Stomach (tissue), 4 donors: Measurements from ENCODE around the gene TRAK1.

ENCODE experiments used
- EP300 ChIP-seq: sonication (generic); formaldehyde crosslinking; IDR thresholded peaks from one replicate; pipeline ENCODE4 v1.6.1; 2017; ENCODE audit warnings: antibody characterized with exemption
- POLR2A ChIP-seq, 4 donors: fragments of 450-650 bp; IDR thresholded peaks; one replicate each; pipeline ENCODE4 v1.6.1; 2016; ENCODE audit warnings: antibody characterized with exemption in 4 of 4, control low read depth in 2 of 4, mild to moderate bottlenecking in 1 of 4, moderate library complexity in 1 of 4
- POLR2AphosphoS5 ChIP-seq, 3 donors: sonication (generic); formaldehyde crosslinking; IDR thresholded peaks; one replicate each; pipeline ENCODE4 v1.6.1; 2016; ENCODE audit warnings: antibody characterized with exemption in 3 of 3
- TF ChIP-seq, protein P1 (sequence below), 7 experiments: fragments of 450-650 bp in 4 of 7; fragments of 200-600 bp in 3 of 7; sonication (generic) in 3 of 7; IDR thresholded peaks; one replicate each; pipeline ENCODE4 v1.5.1; 2016 to 2019; ENCODE audit warnings: antibody characterized with exemption in 7 of 7, control low read depth in 2 of 7, mild to moderate bottlenecking in 1 of 7

DNA sequence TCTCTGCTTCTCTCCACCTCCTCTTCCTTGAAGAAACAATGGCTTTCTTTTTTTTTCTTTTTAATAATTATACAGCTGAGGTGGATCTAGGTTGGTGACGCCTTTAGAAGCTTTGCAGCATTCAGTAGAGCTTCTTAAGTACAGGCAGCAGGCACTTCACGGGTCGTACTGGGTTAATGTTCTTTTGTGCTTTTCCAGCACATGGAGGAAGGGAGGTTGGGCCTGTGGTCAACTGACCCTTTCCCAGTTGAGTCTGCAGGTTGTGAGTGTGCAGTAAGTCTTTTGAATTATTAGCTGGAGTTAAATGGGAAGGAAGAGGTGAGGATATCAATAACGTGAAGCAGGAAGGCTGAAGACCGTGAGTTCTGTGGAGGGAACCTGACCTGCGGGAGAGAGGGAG is 7.0 kb downstream of the TRAK1 start:
- TF ChIP-seq, protein P1, sequence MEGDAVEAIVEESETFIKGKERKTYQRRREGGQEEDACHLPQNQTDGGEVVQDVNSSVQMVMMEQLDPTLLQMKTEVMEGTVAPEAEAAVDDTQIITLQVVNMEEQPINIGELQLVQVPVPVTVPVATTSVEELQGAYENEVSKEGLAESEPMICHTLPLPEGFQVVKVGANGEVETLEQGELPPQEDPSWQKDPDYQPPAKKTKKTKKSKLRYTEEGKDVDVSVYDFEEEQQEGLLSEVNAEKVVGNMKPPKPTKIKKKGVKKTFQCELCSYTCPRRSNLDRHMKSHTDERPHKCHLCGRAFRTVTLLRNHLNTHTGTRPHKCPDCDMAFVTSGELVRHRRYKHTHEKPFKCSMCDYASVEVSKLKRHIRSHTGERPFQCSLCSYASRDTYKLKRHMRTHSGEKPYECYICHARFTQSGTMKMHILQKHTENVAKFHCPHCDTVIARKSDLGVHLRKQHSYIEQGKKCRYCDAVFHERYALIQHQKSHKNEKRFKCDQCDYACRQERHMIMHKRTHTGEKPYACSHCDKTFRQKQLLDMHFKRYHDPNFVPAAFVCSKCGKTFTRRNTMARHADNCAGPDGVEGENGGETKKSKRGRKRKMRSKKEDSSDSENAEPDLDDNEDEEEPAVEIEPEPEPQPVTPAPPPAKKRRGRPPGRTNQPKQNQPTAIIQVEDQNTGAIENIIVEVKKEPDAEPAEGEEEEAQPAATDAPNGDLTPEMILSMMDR (IDR thresholded peaks at IDR 0.05) = no peak
- TF ChIP-seq POLR2A (IDR thresholded peaks at IDR 0.05) (no peak), EP300 (no peak), POLR2AphosphoS5 (IDR thresholded peaks at IDR 0.05) (no peak)
